Measurements from ENCODE around the gene C1QTNF2. TPM values are rescaled to one million over a fixed set of nuclear protein-coding genes. Genes with fewer than 3 reads are reported as not detected.
A peak's percentile ranks its signal among the peaks of the same experiment; 100 is the strongest.

Gene C1QTNF2
- 27.8 TPM for total RNA-seq

- peak; percentile 93 for DNase-seq
These were observed at the start of gene C1QTNF2 for GRCh38 chr5:160369990-160370712. Gene C1QTNF2 (minus strand): TSS chr5:160370626. CDS start chr5:160355011, 15,615 bp downstream.

- DNase-seq, result no peak
These were observed 49.8 kb upstream of the C1QTNF2 start for GRCh38 chr5:160420331-160420610.

- DNase-seq, result peak; percentile 10
These were observed 49.3 kb upstream of the C1QTNF2 start for GRCh38 chr5:160419458-160420330.

GRCh38 chr5:160418561-160419457 is 48.4 kb upstream of the C1QTNF2 start, which contains the start of gene SLU7:
Gene SLU7 (minus strand): TSS chr5:160419081. CDS start chr5:160415294, 3,787 bp downstream.
- DNase-seq, result peak; percentile 98

GRCh38 chr5:160399402-160400353 is 29.3 kb upstream of the C1QTNF2 start, which contains the start of gene FAM200C:
Gene FAM200C (minus strand): TSS chr5:160400054. CDS start chr5:160395490, 4,564 bp downstream.
- peak; percentile 98 for DNase-seq

- DNase-seq, result peak; percentile 14
These were observed 28.4 kb upstream of the C1QTNF2 start for GRCh38 chr5:160398806-160399205.

- DNase-seq, result no peak
These were observed 27.1 kb upstream of the C1QTNF2 start for GRCh38 chr5:160397492-160397891.

- DNase-seq, result no peak
These were observed 24.7 kb upstream of the C1QTNF2 start for GRCh38 chr5:160395111-160395510.

- peak; percentile 65 for DNase-seq
These were observed 20.6 kb upstream of the C1QTNF2 start for GRCh38 chr5:160390787-160391696.

GRCh38 chr5:160387445-160387844 is 17.0 kb upstream of the C1QTNF2 start:
- no peak for DNase-seq

GRCh38 chr5:160385496-160385895 is 15.1 kb upstream of the C1QTNF2 start:
- DNase-seq, result no peak

GRCh38 chr5:160384681-160385080 is 14.3 kb upstream of the C1QTNF2 start:
- no peak for DNase-seq

GRCh38 chr5:160382346-160382745 is 11.9 kb upstream of the C1QTNF2 start:
- DNase-seq, result peak; percentile 71

- DNase-seq, result no peak
These were observed 9.6 kb upstream of the C1QTNF2 start for GRCh38 chr5:160380041-160380440.

- peak; percentile 78 for DNase-seq
These were observed 9.1 kb upstream of the C1QTNF2 start for GRCh38 chr5:160379511-160379910.

- DNase-seq, result no peak
These were observed 7.9 kb upstream of the C1QTNF2 start for GRCh38 chr5:160378330-160378729.

GRCh38 chr5:160377651-160378050 is 7.2 kb upstream of the C1QTNF2 start:
- DNase-seq, result no peak

- DNase-seq, result no peak
These were observed 6.0 kb upstream of the C1QTNF2 start for GRCh38 chr5:160376416-160376815.

- DNase-seq, result no peak
These were observed 5.3 kb upstream of the C1QTNF2 start for GRCh38 chr5:160375701-160376100.

- DNase-seq, result peak; percentile 62
These were observed 4.7 kb upstream of the C1QTNF2 start for GRCh38 chr5:160375166-160375565.

Data from tongue (tissue), 2 donors.